Activated CD4-positive, alpha-beta T cell treated with anti-CD3 and anti-CD28 coated beads, Interleukin-10, Interleukin-2, amounts not matched to agents 100 ng/mL and 50 ng/mL, durations not matched to agents 16 hours and 8 hours (primary cell): Measurements from ENCODE around the gene CCDC192.
"Not testable (repeated sequence)": the region's sequence is repeated elsewhere in the genome, so short reads cannot be mapped to it uniquely, and the experiment has no call there.

ENCODE experiments used
- DNase-seq: peaks from one replicate; pipeline ENCODE4 v3.0.0-alpha.2; 2020

The CCDC192 gene

DNA sequence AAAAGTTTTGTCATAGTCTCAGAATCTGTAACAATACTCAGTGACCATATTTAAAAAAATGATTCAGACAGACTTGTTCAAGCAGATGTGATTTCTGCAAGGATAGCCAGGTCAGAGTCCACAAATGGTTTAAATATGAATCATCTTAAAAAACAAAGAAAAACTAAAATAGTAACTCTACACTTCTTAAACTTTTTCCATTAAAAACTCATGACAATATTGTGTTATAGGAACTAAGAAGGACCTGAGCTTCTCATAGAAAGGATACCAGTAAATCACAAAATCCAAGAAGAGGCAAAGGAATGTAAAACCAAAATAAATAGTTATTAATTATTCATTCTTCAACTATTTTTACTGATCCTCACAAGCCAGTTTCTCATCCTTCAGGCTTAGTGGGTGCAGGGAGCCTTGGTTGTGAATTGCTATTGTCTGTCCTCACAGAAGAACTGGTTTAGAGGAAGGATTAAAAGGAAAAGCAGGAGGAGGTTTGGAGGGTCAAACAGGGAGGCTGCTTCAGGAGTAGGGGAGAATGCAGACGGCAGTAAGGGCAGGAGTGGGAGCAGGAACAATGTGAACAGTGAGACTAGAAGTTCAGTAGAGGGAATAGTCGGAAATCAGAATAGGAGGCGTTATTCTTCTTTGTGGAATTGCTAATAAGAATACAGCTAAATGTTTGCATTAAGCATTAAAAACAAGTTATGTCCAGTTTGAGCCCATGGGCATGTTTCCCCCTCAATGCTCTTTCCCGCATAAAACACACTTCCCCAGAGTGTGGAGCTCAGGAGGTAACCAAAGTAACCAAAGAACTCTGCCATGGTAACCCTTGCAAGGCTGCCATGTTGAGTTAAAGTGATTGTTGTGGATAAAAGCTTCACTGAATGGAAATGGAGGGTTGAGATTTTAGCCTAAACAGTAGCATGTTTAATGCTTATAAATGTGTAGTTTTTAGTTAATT lies 110.7 kb downstream of the CCDC192 start:
- DNase-seq: no peak

DNA sequence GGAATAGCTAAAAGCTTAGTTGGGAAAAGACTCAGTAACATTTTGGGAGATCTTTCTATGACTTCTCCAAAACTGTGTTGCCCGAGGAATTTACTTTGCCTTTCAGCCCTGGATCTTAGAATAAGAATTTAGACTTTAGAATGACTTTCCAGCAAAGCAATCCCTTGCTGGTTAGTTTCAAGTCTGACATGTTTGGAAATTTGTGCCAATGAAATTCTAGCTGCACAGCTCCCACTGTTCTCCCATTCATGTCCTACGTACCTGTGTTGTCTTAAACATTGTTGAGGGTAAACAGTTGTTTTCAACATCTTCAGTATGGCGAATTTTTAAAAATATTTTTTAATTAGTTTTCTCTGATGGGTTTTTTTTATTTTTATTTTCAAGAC lies 111.4 kb downstream of the CCDC192 start:
- DNase-seq: no peak

- DNase-seq: no peak
Observed at GRCh38 chr5:127820910-127821553, 117.8 kb downstream of the CCDC192 start.

DNA sequence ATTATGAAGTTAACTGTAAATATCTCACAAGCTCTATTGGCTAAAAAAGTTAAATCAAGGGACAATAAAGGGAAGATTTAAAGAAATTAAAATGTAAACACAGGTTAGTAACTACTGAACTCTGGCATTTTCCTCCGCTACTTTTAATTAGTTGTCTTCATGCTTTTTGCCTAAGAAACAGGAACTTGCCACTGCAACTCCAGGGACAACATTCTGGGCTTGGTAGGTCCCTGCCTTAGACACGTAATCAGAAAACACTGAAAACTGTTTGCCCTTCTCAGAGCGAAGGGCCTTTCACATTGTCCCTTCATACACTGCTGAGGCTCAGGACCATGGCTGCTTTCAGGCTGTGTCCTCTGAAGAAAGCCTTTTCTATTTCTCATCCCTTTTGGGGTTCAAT lies 118.7 kb downstream of the CCDC192 start:
- DNase-seq: no peak

- no peak for DNase-seq
Observed at GRCh38 chr5:127824126-127824525, 120.9 kb downstream of the CCDC192 start.

DNA sequence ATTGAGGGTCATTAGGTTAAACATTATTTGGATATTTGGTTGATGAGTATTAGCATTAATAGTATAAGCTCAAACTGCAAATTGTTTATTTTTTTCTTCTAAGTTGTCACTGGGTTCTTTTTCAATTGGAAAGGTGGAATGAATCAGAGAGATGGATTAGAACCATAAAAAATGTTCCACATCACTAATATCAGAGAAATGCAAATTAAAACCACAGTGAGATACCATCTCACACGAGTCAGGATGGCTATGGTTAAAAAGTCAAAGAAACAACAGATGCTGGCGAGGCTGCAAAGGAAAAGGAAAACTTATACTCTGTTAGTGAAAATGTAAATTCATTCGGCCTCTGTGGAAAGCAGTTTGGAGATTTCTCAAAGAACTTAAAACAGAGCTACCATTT lies 122.8 kb downstream of the CCDC192 start:
- DNase-seq: no peak

DNA sequence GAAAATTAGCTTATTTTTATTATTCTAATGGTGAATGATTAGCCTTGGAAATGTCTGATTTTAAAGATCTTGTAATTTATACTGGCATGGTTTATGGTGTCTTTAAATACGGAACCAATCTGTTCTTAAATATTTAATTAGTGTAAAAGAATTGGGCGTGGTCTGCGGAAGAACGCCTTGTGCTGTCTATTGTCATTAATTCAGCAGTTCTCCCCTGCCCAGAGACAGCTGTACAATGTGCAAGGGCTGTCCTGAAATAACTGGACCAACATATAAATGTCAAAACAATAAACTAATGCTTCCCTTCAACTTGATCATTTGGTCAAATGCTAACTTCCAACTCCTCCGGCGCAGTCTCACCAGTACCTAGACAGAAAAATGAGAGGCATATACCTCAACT lies 124.3 kb downstream of the CCDC192 start:
- DNase-seq: no peak

DNA sequence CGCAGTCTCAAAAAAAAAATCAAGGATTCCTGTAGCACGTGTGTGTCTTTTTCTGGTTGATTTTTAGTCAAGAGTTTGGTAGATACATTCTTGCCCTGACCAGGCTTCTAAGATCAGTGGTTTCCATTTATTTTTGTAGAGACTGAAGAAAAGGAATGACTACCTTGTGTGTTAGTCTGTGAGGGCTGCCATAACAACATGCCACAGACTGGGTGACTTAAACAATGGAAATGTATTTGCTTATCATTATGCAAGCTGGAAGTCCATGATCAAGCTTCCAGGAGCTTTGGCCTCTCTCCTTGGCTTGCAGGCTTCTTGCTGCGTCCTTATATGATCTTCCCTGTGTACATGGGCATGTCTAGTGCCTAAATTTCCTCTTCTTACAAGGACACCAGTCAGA lies 127.0 kb downstream of the CCDC192 start:
- DNase-seq: no peak

DNA sequence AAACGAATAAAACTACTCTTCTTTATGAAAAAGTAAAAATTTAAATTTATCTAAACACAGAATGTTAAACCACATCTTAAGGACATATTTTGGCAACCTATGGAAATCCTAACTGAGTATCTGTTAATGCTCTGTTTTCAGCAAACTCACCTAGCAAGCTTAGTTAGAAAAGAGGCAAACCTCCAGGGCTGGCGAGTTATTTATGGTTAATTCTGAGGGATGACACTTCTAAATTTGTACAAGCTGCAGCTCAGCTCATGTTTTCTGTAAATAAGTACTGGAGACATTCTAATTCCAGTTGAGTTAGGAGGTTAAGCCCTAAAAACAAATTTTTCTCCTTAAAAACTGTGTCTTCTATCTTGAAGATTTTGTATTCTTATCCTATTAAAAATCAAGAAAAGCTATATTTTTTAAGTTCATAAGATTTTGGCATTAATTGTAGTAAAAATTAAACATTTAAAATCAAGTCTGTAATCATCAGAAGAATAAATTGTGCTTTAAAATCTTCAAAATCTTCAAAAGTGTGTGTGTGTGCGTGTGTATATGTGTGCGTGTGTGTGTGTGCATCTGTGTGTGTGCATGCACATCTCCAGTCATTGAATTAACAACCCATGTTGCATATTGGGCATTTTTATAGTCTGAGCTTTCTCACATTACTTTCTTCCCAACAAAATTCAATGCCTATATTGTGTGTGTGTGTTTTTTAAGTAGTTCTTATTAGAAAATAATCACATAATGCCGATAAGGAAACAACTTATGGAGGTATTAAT lies 127.8 kb downstream of the CCDC192 start:
- no peak for DNase-seq

DNA sequence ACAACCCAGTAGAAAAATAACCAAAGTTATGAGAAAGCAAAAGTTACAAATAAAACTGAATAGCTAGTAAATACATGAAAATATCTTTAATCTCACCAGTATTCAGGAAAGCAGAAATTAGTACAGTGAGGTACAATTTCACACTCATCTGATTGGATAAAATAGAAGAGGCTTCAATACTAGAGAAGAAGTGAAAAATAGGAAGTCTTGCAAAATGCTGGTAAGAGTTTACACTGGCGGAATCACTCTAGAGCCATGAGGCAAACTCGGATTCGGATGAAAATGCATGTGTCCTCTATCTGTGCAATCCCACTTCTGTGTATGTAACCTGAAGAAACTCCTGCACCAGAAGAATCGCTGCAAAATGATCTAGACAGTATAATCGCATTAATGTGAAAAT lies 128.9 kb downstream of the CCDC192 start:
- DNase-seq: no peak

GRCh38 chr5:127834094-127834531 lies 130.9 kb downstream of the CCDC192 start:
- no peak for DNase-seq

DNA sequence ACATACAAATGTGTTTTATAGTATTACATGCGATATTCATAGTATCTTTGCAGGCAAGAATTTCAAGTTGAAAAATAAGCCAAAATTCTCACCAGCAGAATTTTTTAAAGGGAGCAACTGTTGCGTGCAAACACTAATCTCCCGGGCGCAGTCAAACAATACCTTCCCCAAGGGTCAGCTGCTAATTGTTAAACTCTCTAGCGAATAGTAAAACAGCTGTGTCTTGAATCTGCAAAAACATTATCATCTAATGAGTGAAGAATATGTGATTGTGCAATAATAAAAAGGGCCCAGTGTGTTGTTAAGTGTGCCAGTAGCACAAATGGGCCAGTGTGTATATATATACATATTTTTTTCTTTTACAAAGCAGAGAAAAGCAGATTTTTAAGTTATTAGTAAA lies 131.4 kb downstream of the CCDC192 start:
- DNase-seq: no peak

DNA sequence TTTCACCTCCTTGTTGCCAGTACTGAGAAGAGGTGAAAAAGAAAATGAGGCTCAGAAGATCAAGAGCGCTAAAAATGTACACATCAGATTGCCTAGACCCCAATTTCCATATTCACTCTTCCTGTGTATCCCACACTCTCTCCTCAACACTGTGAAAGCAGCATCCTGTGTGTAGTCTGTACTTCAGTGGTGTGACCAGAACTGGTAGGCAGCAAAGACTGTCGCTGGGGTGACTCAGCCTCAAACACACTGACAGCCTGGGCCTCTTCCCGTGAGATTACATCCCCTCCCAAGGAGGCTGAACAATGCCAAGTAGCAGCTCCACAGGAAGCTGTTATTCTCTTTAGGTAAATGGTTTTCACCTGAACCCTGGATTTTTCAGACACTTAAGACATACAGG lies 135.5 kb downstream of the CCDC192 start:
- peak; percentile 3 for DNase-seq

- no peak for DNase-seq
Observed at GRCh38 chr5:127839072-127839471, 135.9 kb downstream of the CCDC192 start.

DNA sequence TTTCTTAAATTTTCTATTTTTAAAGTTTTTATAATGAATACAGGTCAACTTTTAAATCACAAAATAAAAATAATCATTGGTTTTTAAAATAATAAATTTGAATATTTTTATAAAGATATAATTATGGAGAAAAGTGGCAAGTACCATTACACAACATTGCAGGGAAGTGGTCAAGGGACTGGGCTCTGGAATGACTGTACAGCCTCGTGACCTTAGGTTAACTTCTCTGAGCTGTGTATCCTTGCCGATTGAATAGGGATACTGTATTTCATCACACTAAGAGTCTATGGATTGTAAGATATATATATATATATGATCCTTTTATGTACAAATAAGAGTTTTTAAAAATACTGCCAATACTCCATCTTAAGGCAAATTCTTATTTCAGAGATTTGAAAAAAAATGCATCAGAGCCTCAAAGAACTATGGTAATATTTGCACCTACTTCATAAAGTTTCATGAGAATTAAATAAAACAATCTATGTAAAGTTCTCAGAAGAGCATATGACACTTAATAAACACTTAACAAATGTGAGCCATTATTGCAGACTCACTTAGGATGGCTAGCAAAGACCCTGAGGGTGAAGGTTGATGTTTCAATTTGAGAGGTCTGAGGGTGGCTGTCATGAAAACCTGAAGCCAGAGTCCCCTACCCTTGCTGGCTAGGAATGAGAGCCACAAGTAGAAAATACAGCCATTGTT lies 136.5 kb downstream of the CCDC192 start:
- no peak for DNase-seq

DNA sequence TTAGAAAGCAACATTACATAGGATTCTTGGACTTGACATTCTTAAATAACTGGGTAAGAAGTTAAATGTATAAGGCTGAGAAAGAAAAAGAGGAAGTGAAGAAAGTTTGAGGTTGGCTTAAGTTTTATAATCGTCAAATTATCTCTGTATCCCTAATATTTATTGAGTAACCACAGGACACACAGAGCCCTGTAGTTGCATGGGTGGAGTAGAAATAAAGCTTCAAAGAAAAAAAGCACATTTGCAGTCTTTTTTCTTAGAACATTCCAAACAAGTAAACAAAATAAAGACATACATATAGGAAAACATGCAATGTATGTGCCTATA lies 137.0 kb downstream of the CCDC192 start:
- DNase-seq: no peak

DNA sequence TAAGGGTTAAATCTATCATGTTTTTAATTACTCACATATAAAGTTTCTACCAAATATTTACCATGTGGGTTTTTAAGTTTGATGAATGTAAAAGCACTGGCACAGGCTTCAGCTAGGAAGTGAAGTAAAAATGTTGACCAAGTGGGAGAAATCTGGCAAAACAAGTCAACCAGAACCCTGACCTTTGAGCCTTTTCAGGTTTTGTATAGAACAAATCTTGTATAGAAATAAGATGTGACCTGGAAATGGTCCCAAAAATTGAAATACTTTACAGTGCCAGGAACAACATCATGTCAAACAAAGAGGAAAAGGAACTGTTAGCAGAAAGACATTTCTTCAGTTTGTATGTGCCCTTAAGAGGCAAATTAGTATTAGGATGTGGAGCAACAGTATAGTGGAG lies 137.6 kb downstream of the CCDC192 start:
- no peak for DNase-seq

DNA sequence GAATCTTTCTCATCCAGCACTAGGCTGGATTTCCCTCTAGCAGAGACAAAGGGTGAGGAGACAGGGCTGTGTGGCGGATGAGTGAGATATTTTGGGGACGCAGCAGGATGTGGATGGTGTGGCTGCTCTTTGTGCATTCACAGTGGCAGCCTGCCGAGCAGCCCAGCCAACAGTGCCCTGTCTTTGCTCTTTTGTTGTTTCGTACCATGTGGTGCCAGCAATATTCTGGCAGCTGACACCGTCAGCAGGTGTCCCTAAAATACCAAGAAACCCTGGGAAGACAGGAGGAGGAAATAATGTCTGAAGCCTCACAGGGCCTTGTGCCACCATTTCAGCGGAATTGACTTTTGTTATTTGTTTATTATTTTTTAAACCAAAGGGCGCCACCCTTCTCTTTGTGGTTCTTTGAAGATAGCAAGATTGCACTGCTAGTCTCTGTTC lies 141.4 kb downstream of the CCDC192 start:
- no peak for DNase-seq

GRCh38 chr5:127846884-127847283 lies 143.7 kb downstream of the CCDC192 start:
- DNase-seq: no peak

GRCh38 chr5:127847641-127848040 lies 144.4 kb downstream of the CCDC192 start:
- not testable (repeated sequence) for DNase-seq

- no peak for DNase-seq
Observed at GRCh38 chr5:127848098-127848497, 144.9 kb downstream of the CCDC192 start.

- no peak for DNase-seq
Observed at GRCh38 chr5:127849408-127849807, 146.2 kb downstream of the CCDC192 start.

DNA sequence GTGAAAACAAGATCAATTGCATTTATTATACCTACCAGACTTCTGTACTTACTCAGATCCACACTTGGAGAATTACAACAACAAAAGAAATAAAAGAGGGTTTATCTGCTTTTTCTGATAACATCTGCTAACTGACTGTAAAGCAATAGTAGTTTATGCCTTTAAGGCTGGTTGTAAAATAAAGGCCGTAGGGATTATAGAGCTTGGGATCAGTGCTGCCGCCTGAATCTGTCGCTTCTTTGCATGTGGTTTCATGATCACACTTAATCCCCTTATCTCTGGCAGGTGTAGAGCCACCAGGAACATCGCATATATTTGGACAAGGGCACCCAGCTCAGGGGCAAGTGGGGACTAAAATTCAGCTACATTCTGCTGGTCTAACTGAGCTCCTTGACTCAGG lies 146.7 kb downstream of the CCDC192 start:
- DNase-seq: no peak
